H9 (cell line): ENCODE results near the gene ITPR1. TPM values are rescaled to one million over a fixed set of nuclear protein-coding genes. Genes with fewer than 3 reads are reported as not detected.

Experiments used
- DNase-seq: peaks from one replicate; pipeline ENCODE4 v3.0.0-alpha.2; 2017
- H2AFZ ChIP-seq: one replicate; pipeline ENCODE4 v1.6.1; 2013; ENCODE audit warnings: mild to moderate bottlenecking, low read length, control low read depth, moderate library complexity
- H2AK5ac ChIP-seq: 2 replicates; pipeline ENCODE4 v1.6.1; 2013; ENCODE audit warnings: low read length, control low read depth, mixed read lengths; ENCODE audit not compliant: insufficient read length
- H2BK120ac ChIP-seq: one replicate; pipeline ENCODE4 v1.6.1; 2013; ENCODE audit warnings: low read depth, mild to moderate bottlenecking, low read length, control low read depth, inconsistent platforms; ENCODE audit not compliant: poor library complexity, severe bottlenecking
- H2BK12ac ChIP-seq: 2 replicates; pipeline ENCODE4 v1.6.1; 2013; ENCODE audit warnings: low read length, control low read depth, mixed read lengths, low read depth; ENCODE audit not compliant: insufficient read length
- H2BK15ac ChIP-seq: 2 replicates; pipeline ENCODE4 v1.6.1; 2013; ENCODE audit warnings: low read depth, low read length, control low read depth
- H2BK20ac ChIP-seq: one replicate; pipeline ENCODE4 v1.6.1; 2013; ENCODE audit warnings: low read depth, mild to moderate bottlenecking, low read length, control low read depth, inconsistent platforms; ENCODE audit not compliant: poor library complexity, severe bottlenecking
- H2BK5ac ChIP-seq: 2 replicates; pipeline ENCODE4 v1.6.1; 2013; ENCODE audit warnings: low read length, control low read depth, mixed read lengths; ENCODE audit not compliant: insufficient read length
- H3K14ac ChIP-seq: 2 replicates; pipeline ENCODE4 v1.6.1; 2013; ENCODE audit warnings: low read length, control low read depth; ENCODE audit not compliant: insufficient read depth
- H3K18ac ChIP-seq: 2 replicates; pipeline ENCODE4 v1.6.1; 2013; ENCODE audit warnings: low read depth, mild to moderate bottlenecking, mixed read lengths, low read length, control low read depth; ENCODE audit not compliant: insufficient read length
- H3K23ac ChIP-seq: 2 replicates; pipeline ENCODE4 v1.6.1; 2013; ENCODE audit warnings: low read length, control low read depth, mixed read lengths, low read depth; ENCODE audit not compliant: insufficient read length
- H3K23me2 ChIP-seq: 2 replicates; pipeline ENCODE4 v1.6.1; 2013; ENCODE audit warnings: low read depth, mild to moderate bottlenecking, mixed read lengths, low read length, control low read depth; ENCODE audit not compliant: insufficient read length, poor library complexity, severe bottlenecking
- H3K27ac ChIP-seq: 2 replicates; pipeline ENCODE4 v1.5.1; 2013; ENCODE audit warnings: low read length, control low read depth, mixed read lengths, low read depth; ENCODE audit not compliant: insufficient read length
- H3K27me3 ChIP-seq: 2 replicates; pipeline ENCODE4 v1.6.1; 2013; ENCODE audit warnings: low read length, control low read depth, inconsistent platforms; ENCODE audit not compliant: insufficient read depth
- H3K4ac ChIP-seq: 2 replicates; pipeline ENCODE4 v1.6.1; 2013; ENCODE audit warnings: low read depth, mild to moderate bottlenecking, control low read depth, inconsistent platforms, low read length, moderate library complexity
- H3K4me1 ChIP-seq: 2 replicates; pipeline ENCODE4 v1.6.1; 2013; ENCODE audit warnings: low read length, control low read depth, inconsistent platforms; ENCODE audit not compliant: insufficient read depth
- H3K4me2 ChIP-seq: 2 replicates; pipeline ENCODE4 v1.6.1; 2013; ENCODE audit warnings: low read length, control low read depth, mixed read lengths; ENCODE audit not compliant: insufficient read length, insufficient read depth
- H3K56ac ChIP-seq: 2 replicates; pipeline ENCODE4 v1.6.1; 2013; ENCODE audit warnings: low read depth, mild to moderate bottlenecking, mixed read lengths, low read length, control low read depth; ENCODE audit not compliant: insufficient read length
- H3K79me1 ChIP-seq: 2 replicates; pipeline ENCODE4 v1.6.1; 2013; ENCODE audit warnings: low read depth, mild to moderate bottlenecking, moderate library complexity, low read length, control low read depth, inconsistent platforms; ENCODE audit not compliant: insufficient read depth, poor library complexity, severe bottlenecking
- H3K79me2 ChIP-seq: 2 replicates; pipeline ENCODE4 v1.6.1; 2013; ENCODE audit warnings: low read length, control low read depth, inconsistent platforms; ENCODE audit not compliant: insufficient read depth
- H3K9ac ChIP-seq: 2 replicates; pipeline ENCODE4 v1.6.1; 2013; ENCODE audit warnings: low read length, control low read depth, mixed read lengths; ENCODE audit not compliant: insufficient read length; ENCODE audit errors: extremely low read depth
- H3K9me3 ChIP-seq: one replicate; pipeline ENCODE4 v1.6.1; 2013; ENCODE audit warnings: low read depth, low read length, inconsistent platforms; ENCODE audit not compliant: control insufficient read depth
- H3T11ph ChIP-seq: one replicate; pipeline ENCODE4 v1.6.1; 2013; ENCODE audit warnings: mild to moderate bottlenecking, low read length, control low read depth, inconsistent platforms
- H4K20me1 ChIP-seq: one replicate; pipeline ENCODE4 v1.6.1; 2013; ENCODE audit not compliant: control insufficient read depth, insufficient read length, insufficient read depth
- H4K5ac ChIP-seq: 2 replicates; pipeline ENCODE4 v1.6.1; 2013; ENCODE audit warnings: low read depth, mild to moderate bottlenecking, mixed read lengths, low read length, control low read depth; ENCODE audit not compliant: insufficient read length
- H4K8ac ChIP-seq: replicated peaks from 2 replicates; pipeline ENCODE4 v1.6.1; 2013; ENCODE audit warnings: low read length, control low read depth, mixed read lengths, low read depth; ENCODE audit not compliant: insufficient read length
- H4K91ac ChIP-seq: 2 replicates; pipeline ENCODE4 v1.6.1; 2013; ENCODE audit warnings: low read depth, mild to moderate bottlenecking, moderate library complexity, mixed read lengths, low read length, control low read depth; ENCODE audit not compliant: insufficient read length
- H3K27ac Mint-ChIP-seq, 3 experiments: 2 replicates in 2 of 3; 3 replicates in 1 of 3; pipeline ENCODE4 v1.8.0; 2020 to 2021; ENCODE audit warnings: mixed read lengths in 3 of 3, mild to moderate bottlenecking in 1 of 3, moderate library complexity in 1 of 3
- H3K27me3 Mint-ChIP-seq: 2 replicates; pipeline ENCODE4 v1.8.0; 2021; ENCODE audit warnings: low read depth, mild to moderate bottlenecking, moderate library complexity, mixed read lengths
- H3K36me3 Mint-ChIP-seq, 3 experiments: 2 replicates in 2 of 3; 3 replicates in 1 of 3; pipeline ENCODE4 v1.8.0; 2020 to 2021; ENCODE audit warnings: low read depth in 3 of 3, mixed read lengths in 3 of 3; ENCODE audit not compliant: insufficient read depth in 1 of 3
- H3K4me1 Mint-ChIP-seq, 2 experiments: 2 replicates each; pipeline ENCODE4 v1.8.0; 2020; ENCODE audit warnings: mixed read lengths in 2 of 2
- H3K4me3 Mint-ChIP-seq, 2 experiments: 2 replicates in 1 of 2; 3 replicates in 1 of 2; pipeline ENCODE4 v1.8.0; 2020 to 2021; ENCODE audit warnings: mild to moderate bottlenecking in 2 of 2, mixed read lengths in 2 of 2, moderate library complexity in 1 of 2
- H3K9me3 Mint-ChIP-seq, 2 experiments: 2 replicates in 1 of 2; 3 replicates in 1 of 2; pipeline ENCODE4 v1.8.0; 2020; ENCODE audit warnings: mild to moderate bottlenecking in 2 of 2, mixed read lengths in 2 of 2, moderate library complexity in 1 of 2
- WGBS: extraction: QIAGEN DNeasy Blood & Tissue Kit; methylation state at CpG from one replicate; pipeline ENCODE4 v1.1.7; 2013; ENCODE audit warnings: missing lambda C conversion rate, low lambda C conversion rate, mixed read lengths; ENCODE audit not compliant: insufficient read length; ENCODE audit errors: extremely low coverage; 5-methylcytosine and 5-hydroxymethylcytosine counted together
- total RNA-seq: library from RNA; stranded (reverse); gene quantifications from 2 replicates; pipeline ENCODE4 v1.2.1, GENCODE V29; 2021
- TF ChIP-seq, protein P1 (sequence below): fragments of 200-600 bp; sonication (generic); conservative IDR thresholded peaks from 3 replicates; pipeline ENCODE4 v1.8.0; 2021; ENCODE audit warnings: antibody characterized with exemption, mild to moderate bottlenecking

Gene ITPR1
- total RNA-seq, 1 experiment from 2014 or later, result 4.2 TPM

GRCh38 chr3:4528320-4528719, 35.2 kb downstream of the ITPR1 start:
- Histone ChIP-seq H4K8ac (no peak overlapping the region), H2AFZ (no peak overlapping the region), H2BK12ac (no peak overlapping the region), H2AK5ac (no peak overlapping the region), H3T11ph (no peak overlapping the region), H4K91ac (no peak overlapping the region), H3K14ac (no peak overlapping the region), H3K4me1 (no peaks in the 10 kb centered on the region; the same call in 1 of the 2 replicates), H3K9ac (no peak overlapping the region), H3K4me2 (no peak overlapping the region), H3K27me3 (no peaks in the 10 kb centered on the region), H2BK15ac (no peak overlapping the region; the same call in 1 of the 2 replicates), H2BK120ac (no peak overlapping the region), H3K9me3 (no peaks in the 10 kb centered on the region), H4K5ac (no peak overlapping the region), H3K18ac (no peak overlapping the region), H3K4ac (no peak overlapping the region), H3K27ac (no peak overlapping the region), H3K79me2 (no peaks in the 10 kb centered on the region), H4K20me1 (no peaks in the 10 kb centered on the region), H3K79me1 (no peaks in the 10 kb centered on the region), H2BK5ac (no peak overlapping the region), H3K23ac (no peak overlapping the region), H2BK20ac (no peak overlapping the region), H3K23me2 (no peaks in the 10 kb centered on the region), H3K56ac (no peak overlapping the region)
- DNase-seq, result no peak
- TF ChIP-seq, protein P1, sequence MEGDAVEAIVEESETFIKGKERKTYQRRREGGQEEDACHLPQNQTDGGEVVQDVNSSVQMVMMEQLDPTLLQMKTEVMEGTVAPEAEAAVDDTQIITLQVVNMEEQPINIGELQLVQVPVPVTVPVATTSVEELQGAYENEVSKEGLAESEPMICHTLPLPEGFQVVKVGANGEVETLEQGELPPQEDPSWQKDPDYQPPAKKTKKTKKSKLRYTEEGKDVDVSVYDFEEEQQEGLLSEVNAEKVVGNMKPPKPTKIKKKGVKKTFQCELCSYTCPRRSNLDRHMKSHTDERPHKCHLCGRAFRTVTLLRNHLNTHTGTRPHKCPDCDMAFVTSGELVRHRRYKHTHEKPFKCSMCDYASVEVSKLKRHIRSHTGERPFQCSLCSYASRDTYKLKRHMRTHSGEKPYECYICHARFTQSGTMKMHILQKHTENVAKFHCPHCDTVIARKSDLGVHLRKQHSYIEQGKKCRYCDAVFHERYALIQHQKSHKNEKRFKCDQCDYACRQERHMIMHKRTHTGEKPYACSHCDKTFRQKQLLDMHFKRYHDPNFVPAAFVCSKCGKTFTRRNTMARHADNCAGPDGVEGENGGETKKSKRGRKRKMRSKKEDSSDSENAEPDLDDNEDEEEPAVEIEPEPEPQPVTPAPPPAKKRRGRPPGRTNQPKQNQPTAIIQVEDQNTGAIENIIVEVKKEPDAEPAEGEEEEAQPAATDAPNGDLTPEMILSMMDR, result no peak
- WGBS, result no CpG with 5 or more reads among the region's 5 CpGs
- H3K4me1 Mint-ChIP-seq, result peaks cover under 1 to 10% of the 10 kb centered on the region in 2 experiments
- H3K4me3 Mint-ChIP-seq, result no peak overlapping the region
- no peaks in the 10 kb centered on the region; the same call in 1 of the 2 replicates for H3K27me3 Mint-ChIP-seq
- peak overlapping the region in 1 of 3 experiments; percentile 29; a peak in 1 of 7 replicates for H3K27ac Mint-ChIP-seq
- H3K36me3 Mint-ChIP-seq, result no peaks in the 10 kb centered on the region
- no peaks in the 10 kb centered on the region for H3K9me3 Mint-ChIP-seq
